GM23338 (cell line): ENCODE results near the gene ADPGK.

Experiments
- CREB1 ChIP-seq: fragments of 250-450 bp; sonication (Bioruptor Pico); IDR thresholded peaks from 2 replicates; pipeline ENCODE4 v1.5.0; 2020; ENCODE audit warnings: low read depth, mild to moderate bottlenecking, moderate library complexity
- CTCF ChIP-seq, 2 experiments: fragments of 200-600 bp in 1 of 2; sonication (generic) in 1 of 2; conservative IDR thresholded peaks; 2 replicates each; pipeline versions ENCODE4 v1.5.1 to v1.6.1; 2016 to 2017; ENCODE audit warnings: antibody characterized with exemption in 2 of 2, low read depth in 2 of 2, mild to moderate bottlenecking in 2 of 2, moderate library complexity in 1 of 2
- EZH2 ChIP-seq: fragments of 200-600 bp; sonication (generic); IDR thresholded peaks from one replicate; pipeline ENCODE4 v1.8.0; 2017; ENCODE audit warnings: antibody characterized with exemption, mild to moderate bottlenecking, low read depth; ENCODE audit not compliant: unreplicated experiment
- EZH2phosphoT487 ChIP-seq: fragments of 200-600 bp; sonication (generic); IDR thresholded peaks from one replicate; pipeline ENCODE4 v1.8.1; 2018; ENCODE audit warnings: antibody characterized with exemption; ENCODE audit not compliant: unreplicated experiment
- POLR2AphosphoS5 ChIP-seq: IDR thresholded peaks from 2 replicates; pipeline ENCODE4 v1.6.1; 2016; ENCODE audit warnings: antibody characterized with exemption, low read depth
- REST ChIP-seq: IDR thresholded peaks from one replicate; pipeline ENCODE4 v1.6.1; 2018; ENCODE audit warnings: antibody characterized with exemption; ENCODE audit not compliant: unreplicated experiment
- ZNF114 ChIP-seq: fragments of 250-450 bp; sonication (Bioruptor Pico); IDR thresholded peaks from 2 replicates; pipeline ENCODE4 v1.5.0; 2020; ENCODE audit warnings: mild to moderate bottlenecking, moderate library complexity
- ZNF462 ChIP-seq: fragments of 250-450 bp; sonication (Bioruptor Pico); IDR thresholded peaks from 2 replicates; pipeline ENCODE4 v1.5.0; 2020; ENCODE audit warnings: mild to moderate bottlenecking, moderate library complexity

DNA sequence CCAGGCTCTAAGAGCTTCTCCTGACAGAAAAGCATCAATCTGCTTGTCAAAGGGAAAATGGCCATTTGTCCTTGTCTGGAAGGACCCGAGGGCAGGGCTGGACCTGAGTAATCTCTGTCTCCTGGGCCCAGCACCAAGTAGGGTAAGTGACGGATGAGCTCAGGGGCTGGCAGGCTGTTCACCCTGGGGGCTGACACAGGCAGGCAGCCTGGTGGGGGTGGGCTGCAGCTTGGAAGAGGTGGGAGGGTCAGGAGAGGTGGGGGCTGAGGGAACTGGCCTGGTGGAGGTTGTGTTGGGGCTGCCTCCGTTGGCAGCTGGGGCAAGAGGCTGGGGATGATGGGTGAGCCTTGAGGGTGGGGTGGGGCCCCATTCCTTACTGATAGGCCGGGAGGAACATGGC is 42.3 kb upstream of the ADPGK start:
- TF ChIP-seq CTCF (conservative IDR thresholded peaks at IDR 0.05; ENCODE audit: low read depth in 2 of 2) (no peak), EZH2 (no peak), ZNF114 (CRISPR knock-in tag) (no peak), POLR2AphosphoS5 (no peak), REST (no peak), CREB1 (CRISPR knock-in tag) (no peak), EZH2phosphoT487 (no peak), ZNF462 (no peak)
